ENCODE measurements around the gene DHX8.

DHX8 gene

DNA sequence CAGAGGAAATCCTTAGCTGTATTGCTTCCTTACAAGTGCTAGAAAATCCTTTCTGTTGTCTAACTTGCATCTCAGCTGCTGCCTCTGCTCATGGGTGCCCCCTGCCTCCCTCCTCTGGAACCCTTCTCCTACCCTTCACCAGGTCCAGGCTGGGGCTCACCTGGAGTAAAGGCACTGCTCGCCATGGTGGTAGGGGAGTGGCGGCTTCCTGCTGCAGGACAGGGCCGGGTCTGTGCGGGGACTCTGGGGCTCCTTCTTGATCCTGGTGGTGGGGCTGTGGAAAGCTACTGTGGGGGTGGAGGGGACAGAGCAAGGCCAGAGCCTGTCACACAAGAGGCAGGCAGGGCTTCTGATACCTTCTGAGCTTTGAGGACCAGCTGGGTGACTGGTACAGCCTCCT is 49.9 kb downstream of the DHX8 start:
- no peak for TF ChIP-seq CTCF (IDR thresholded peaks at IDR 0.05; ENCODE audit: low read depth, low read length)
- H3K4me3 ChIP-seq (ENCODE audit: low read depth, low read length) = no peak overlapping the region

- no peak for TF ChIP-seq CTCF (IDR thresholded peaks at IDR 0.05; ENCODE audit: low read depth, low read length)
- no peak overlapping the region for H3K4me3 ChIP-seq (ENCODE audit: low read depth, low read length)
These were observed 51.1 kb downstream of the DHX8 start for GRCh38 chr17:43534909-43535308.

- TF ChIP-seq CTCF (IDR thresholded peaks at IDR 0.05; ENCODE audit: low read depth, low read length) = no peak
- no peak overlapping the region for H3K4me3 ChIP-seq (ENCODE audit: low read depth, low read length)
These were observed 52.6 kb downstream of the DHX8 start for GRCh38 chr17:43536236-43536992.

GRCh38 chr17:43540821-43541674 is 57.3 kb downstream of the DHX8 start:
- no peak overlapping the region for H3K4me3 ChIP-seq (ENCODE audit: low read depth, low read length)

DNA sequence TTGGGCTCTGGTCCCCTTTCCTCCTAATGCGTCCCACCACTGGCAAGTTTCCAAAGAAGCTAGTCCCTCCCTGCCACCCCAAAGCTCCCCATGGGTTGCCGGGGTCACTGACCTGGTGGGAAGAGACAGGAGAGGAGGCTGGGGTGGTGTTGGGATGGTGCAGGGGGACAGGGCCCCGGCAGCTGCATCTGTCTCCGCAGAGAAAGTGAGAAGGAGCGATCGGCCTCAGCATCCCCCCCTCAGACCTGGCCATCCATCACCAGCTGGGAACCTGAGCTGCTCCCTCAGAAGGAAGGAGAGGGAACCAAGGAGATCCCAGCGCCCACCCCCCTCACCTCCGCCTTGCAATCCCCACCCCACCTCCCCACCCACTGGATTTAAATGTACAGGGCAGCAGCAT is 59.1 kb downstream of the DHX8 start:
- no peak for TF ChIP-seq CTCF (IDR thresholded peaks at IDR 0.05; ENCODE audit: low read depth, low read length)
- no peak overlapping the region for H3K4me3 ChIP-seq (ENCODE audit: low read depth, low read length)

More at GRCh38 chr17:43540821-43541674, 57.3 kb downstream of the DHX8 start:
- TF ChIP-seq CTCF (IDR thresholded peaks at IDR 0.05; ENCODE audit: low read depth, low read length) = no peak

DNA sequence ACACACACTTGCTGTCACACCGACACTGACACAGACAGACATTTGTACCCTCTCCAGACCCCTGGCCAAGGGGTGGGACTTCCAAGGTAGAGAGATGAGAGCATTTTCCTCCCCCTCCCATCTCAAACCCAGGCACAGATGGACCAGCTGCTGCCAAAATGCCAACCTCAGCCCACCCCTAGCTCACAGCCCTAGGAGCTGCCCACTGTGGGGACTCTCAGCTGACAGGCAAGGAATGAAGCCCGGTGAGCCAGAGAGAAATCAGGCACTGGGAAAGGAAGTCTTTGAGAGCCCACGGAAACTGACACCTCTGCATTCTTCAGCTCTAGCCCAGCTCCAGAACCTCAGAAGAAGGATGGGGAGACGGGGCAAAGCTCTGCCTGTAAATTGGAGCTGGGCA is 59.5 kb downstream of the DHX8 start:
- no peak overlapping the region for H3K4me3 ChIP-seq (ENCODE audit: low read depth, low read length)

More for the DNA sequence above, 59.5 kb downstream of the DHX8 start:
- TF ChIP-seq CTCF (IDR thresholded peaks at IDR 0.05; ENCODE audit: low read depth, low read length) = no peak
